Activated CD8-positive, alpha-beta T cell treated with anti-CD3 and anti-CD28 coated beads for 36 hours (primary cell): ENCODE data around the gene IMP3. TPM values are rescaled to one million over a fixed set of nuclear protein-coding genes. Genes with fewer than 3 reads are reported as not detected.

Experiments used
- ATAC-seq: fragments of 200-7000 bp; cut with Tn5 transposase; one replicate; pipeline ENCODE4 v1.10.0; 2021; ENCODE audit warnings: mild to moderate bottlenecking, moderate library complexity
- CTCF ChIA-PET: fragments of 350-600 bp; sonication (Branson Sonifier 250); formaldehyde crosslinking; loops from one replicate; lab custom pipeline; 2021; ENCODE audit warnings: antibody characterized with exemption; lab: Charles Lee
- POLR2A ChIA-PET: fragments of 350-600 bp; sonication (Branson Sonifier 250); formaldehyde crosslinking; loops from one replicate; lab custom pipeline; 2021; ENCODE audit warnings: antibody characterized with exemption; lab: Charles Lee
- DNase-seq: peaks from one replicate; pipeline ENCODE4 v3.0.0-alpha.2; 2020
- H3K27ac Mint-ChIP-seq: one replicate; pipeline ENCODE4 v1.8.0; 2021; ENCODE audit warnings: mild to moderate bottlenecking, mixed read lengths
- H3K27me3 Mint-ChIP-seq: one replicate; pipeline ENCODE4 v1.8.0; 2021; ENCODE audit warnings: mixed read lengths
- H3K36me3 Mint-ChIP-seq: one replicate; pipeline ENCODE4 v1.8.0; 2021; ENCODE audit warnings: low read depth, mixed read lengths
- H3K4me1 Mint-ChIP-seq: one replicate; pipeline ENCODE4 v1.8.0; 2021; ENCODE audit warnings: low read depth, mixed read lengths
- H3K4me3 Mint-ChIP-seq: one replicate; pipeline ENCODE4 v1.8.0; 2021; ENCODE audit warnings: mild to moderate bottlenecking, moderate library complexity, mixed read lengths
- H3K9me3 Mint-ChIP-seq: one replicate; pipeline ENCODE4 v1.8.0; 2021; ENCODE audit warnings: mixed read lengths
- CTCF ChIP-seq: fragments of 200-600 bp; IDR thresholded peaks from one replicate; pipeline ENCODE4 v1.8.0; 2022; ENCODE audit warnings: antibody characterized with exemption, mild to moderate bottlenecking
- intact Hi-C: fragments of 100-400 bp; cut with micrococcal nuclease; formaldehyde crosslinking; loops from one replicate; pipeline ENCODE4 v1.10.0; 2022
- total RNA-seq, 2 experiments: library from RNA; stranded (reverse); gene quantifications; one replicate each; pipeline ENCODE4 v1.2.3, GENCODE V29; 2021

The IMP3 gene
- total RNA-seq, 2 experiments from 2014 or later, result 101 to 105 TPM

DNA sequence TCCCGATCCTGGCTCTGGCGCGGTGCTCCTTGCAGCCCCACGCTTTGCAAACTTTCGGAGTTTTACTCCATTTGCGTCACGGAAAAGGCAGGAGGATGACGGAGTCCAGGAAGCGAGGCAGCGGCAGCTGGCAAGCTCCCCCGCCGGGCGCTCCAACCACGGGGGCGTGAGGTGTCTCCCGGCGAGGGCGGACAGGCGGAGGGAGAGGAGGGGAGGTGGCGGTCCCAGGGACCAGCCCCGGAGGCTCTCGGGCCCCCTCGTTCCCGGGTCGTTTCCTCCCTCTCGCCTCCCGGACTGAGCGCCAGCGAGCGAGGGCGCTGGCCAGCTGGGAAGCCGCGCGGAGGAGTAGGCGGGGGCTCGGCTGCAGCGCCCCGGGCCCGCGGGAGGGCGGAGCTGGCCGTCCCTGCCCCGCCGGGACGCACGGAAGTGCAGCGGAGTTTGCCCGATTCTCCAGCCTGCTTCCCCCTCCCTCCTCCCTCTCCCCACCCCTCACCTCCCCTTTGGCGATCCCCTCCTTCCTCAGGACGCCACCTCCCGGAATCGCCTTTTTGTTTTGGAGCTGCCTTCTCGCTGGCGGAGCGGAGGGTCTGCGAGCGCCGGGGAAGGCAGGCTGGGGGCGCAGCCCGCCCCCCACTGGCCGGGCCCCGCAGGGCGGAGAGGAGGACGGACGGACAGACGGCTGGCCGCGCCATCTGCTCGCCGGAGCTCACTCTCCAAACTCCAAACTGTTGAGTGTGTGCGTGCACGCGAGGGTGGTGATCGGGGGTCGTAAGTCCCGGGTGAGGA, 7.5 kb upstream of the IMP3 start, which contains the start of gene SNX33:
Gene SNX33, plus strand, starts transcription at position 543 of the 786 bp plus-strand sequence. CDS start 1,191 bp downstream, outside the sequence.
- CTCF ChIA-PET, result interaction anchor here (0.7 to 2.5 kb wide), 16 partner anchors 11 to 279 kb away, joined by 3 to 12 read pairs (median 5); partner anchors contain the start of genes MAN2C1, PTPN9 and SNUPN
- H3K27ac Mint-ChIP-seq, result peak within 1 kb of the TSS; percentile 60
- no peaks in the 10 kb centered on the region for H3K9me3 Mint-ChIP-seq

GRCh38 chr15:75646944-75647364, 6.9 kb upstream of the IMP3 start:
- H3K4me1 Mint-ChIP-seq, result peaks cover 17% of the 10 kb centered on the region
- ChIA-PET CTCF (interaction anchor here (0.7 to 2.5 kb wide), 13 partner anchors 10 to 278 kb away, joined by 3 to 12 read pairs (median 5); partner anchors contain the start of genes MAN2C1, PTPN9 and SNUPN), POLR2A (interaction anchor here (0.5 to 2.3 kb wide), 7 partner anchors 21 to 446 kb away, joined by 3 to 10 read pairs (median 5); partner anchors contain the start of genes MAN2C1, SIN3A and SNUPN)
- H3K4me3 Mint-ChIP-seq, result peak overlapping the region; percentile 77
- H3K9me3 Mint-ChIP-seq, result no peaks in the 10 kb centered on the region
- intact Hi-C loops, result loop anchor here (10.0 kb wide), 1 partner anchor 282 kb away; the partner anchor contains the start of gene MAN2C1
- peak overlapping the region; percentile 35 for H3K27ac Mint-ChIP-seq
- ATAC-seq (peak; percentile 24), DNase-seq (no peak)
- no peaks in the 10 kb centered on the region for H3K27me3 Mint-ChIP-seq
- no peak for TF ChIP-seq CTCF
- no peaks in the 10 kb centered on the region for H3K36me3 Mint-ChIP-seq

More for the DNA sequence above, 7.5 kb upstream of the IMP3 start, which contains the start of gene SNX33:
- ATAC-seq, result peak; percentile 56
- intact Hi-C loops, result loop anchor here (10.0 kb wide), 1 partner anchor 283 kb away; the partner anchor contains the start of gene MAN2C1
- Mint-ChIP-seq H3K36me3 (no peaks in the 10 kb centered on the region), H3K27me3 (no peaks in the 10 kb centered on the region), H3K4me3 (peak within 1 kb of the TSS; percentile 79), H3K4me1 (peaks cover 20% of the 10 kb centered on the region)
- DNase-seq, result peak; percentile 75
- TF ChIP-seq CTCF, result peak; percentile 28
- POLR2A ChIA-PET, result interaction anchor here (0.5 to 2.3 kb wide), 8 partner anchors 22 to 446 kb away, joined by 3 to 10 read pairs (median 4); partner anchors contain the start of genes MAN2C1, PTPN9, SIN3A and SNUPN

GRCh38 chr15:75646112-75646943, 6.3 kb upstream of the IMP3 start:
- H3K27me3 Mint-ChIP-seq, result no peaks in the 10 kb centered on the region
- peaks cover 11% of the 10 kb centered on the region for H3K4me1 Mint-ChIP-seq
- no peak for DNase-seq
- POLR2A ChIA-PET, result interaction anchor here (1.8 to 2.3 kb wide), 3 partner anchors 21 to 278 kb away, joined by 8 to 10 read pairs (median 9); partner anchors contain the start of genes MAN2C1, SIN3A and SNUPN
- no peak for TF ChIP-seq CTCF
- ATAC-seq, result no peak
- H3K36me3 Mint-ChIP-seq, result no peaks in the 10 kb centered on the region
- intact Hi-C loops, result loop anchor here (10.0 kb wide), 1 partner anchor 282 kb away; the partner anchor contains the start of gene MAN2C1
- no peaks in the 10 kb centered on the region for H3K9me3 Mint-ChIP-seq
- peak overlapping the region; percentile 35 for H3K27ac Mint-ChIP-seq
- peak overlapping the region; percentile 77 for H3K4me3 Mint-ChIP-seq
- CTCF ChIA-PET, result interaction anchor here (0.6 to 2.5 kb wide), 12 partner anchors 10 to 278 kb away, joined by 3 to 12 read pairs (median 6); partner anchors contain the start of genes MAN2C1, PTPN9, SIN3A and SNUPN

GRCh38 chr15:75644376-75644775, 4.4 kb upstream of the IMP3 start:
- Mint-ChIP-seq H3K4me1 (peaks cover 10% of the 10 kb centered on the region), H3K36me3 (peaks cover 2% of the 10 kb centered on the region), H3K4me3 (no peak overlapping the region), H3K9me3 (no peaks in the 10 kb centered on the region), H3K27me3 (no peaks in the 10 kb centered on the region), H3K27ac (no peak overlapping the region)
- CTCF ChIA-PET, result no interaction called here
- POLR2A ChIA-PET, result no interaction called here
- TF ChIP-seq CTCF, result no peak
- DNase-seq, result no peak
- no peak for ATAC-seq
- intact Hi-C loops, result loop anchor here (5.0 to 10.0 kb wide), 2 partner anchors 192 to 280 kb away; partner anchors contain the start of genes MAN2C1 and SIN3A
